ENCODE results near the gene CTNNA3. TPM values are rescaled to one million over a fixed set of nuclear protein-coding genes. Genes with fewer than 3 reads are reported as not detected.

The CTNNA3 gene
- total and polyA plus RNA-seq, 3 donors from 2014 or later, result 17.8 to 19.4 (median 18.3) TPM

DNA sequence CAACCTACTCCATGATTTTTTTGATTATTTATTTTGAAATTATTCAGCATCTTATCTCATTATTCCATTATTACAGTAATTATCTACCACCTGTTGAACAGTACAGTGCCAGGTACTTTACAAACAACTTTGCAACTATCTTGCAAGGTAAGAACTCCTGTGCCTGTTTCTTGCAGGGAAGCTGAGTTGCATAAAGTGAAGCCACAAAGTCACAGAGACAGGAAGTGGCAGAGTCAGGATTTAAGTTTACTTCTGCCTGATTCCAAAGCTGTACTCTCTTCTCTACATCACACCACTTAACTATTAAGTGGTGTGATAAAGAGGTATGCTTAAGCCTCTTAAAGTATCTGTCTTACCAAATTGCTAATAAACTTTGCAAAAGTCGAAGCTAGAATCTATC is 690.0 kb downstream of the CTNNA3 start:
- intact Hi-C loops (cut with DNase I; ENCODE audit: low total_unique reads), result no loop called here
- Histone ChIP-seq H3K27ac (no peak overlapping the region), H3K36me3 (ENCODE audit: low read depth, missing control alignments) (no peaks in the 10 kb centered on the region), H3K4me3 (no peak overlapping the region), H3K9me3 (no peaks in the 10 kb centered on the region), H3K27me3 (no peaks in the 10 kb centered on the region), H3K4me1 (no peaks in the 10 kb centered on the region)
- WGBS, 2 donors, result 94 to 100% methylated on average over 1 of the region's 1 CpG
- DNase-seq, result no peak
- TF ChIP-seq POLR2A (IDR thresholded peaks at IDR 0.05), result no peak
- TF ChIP-seq, protein P1, sequence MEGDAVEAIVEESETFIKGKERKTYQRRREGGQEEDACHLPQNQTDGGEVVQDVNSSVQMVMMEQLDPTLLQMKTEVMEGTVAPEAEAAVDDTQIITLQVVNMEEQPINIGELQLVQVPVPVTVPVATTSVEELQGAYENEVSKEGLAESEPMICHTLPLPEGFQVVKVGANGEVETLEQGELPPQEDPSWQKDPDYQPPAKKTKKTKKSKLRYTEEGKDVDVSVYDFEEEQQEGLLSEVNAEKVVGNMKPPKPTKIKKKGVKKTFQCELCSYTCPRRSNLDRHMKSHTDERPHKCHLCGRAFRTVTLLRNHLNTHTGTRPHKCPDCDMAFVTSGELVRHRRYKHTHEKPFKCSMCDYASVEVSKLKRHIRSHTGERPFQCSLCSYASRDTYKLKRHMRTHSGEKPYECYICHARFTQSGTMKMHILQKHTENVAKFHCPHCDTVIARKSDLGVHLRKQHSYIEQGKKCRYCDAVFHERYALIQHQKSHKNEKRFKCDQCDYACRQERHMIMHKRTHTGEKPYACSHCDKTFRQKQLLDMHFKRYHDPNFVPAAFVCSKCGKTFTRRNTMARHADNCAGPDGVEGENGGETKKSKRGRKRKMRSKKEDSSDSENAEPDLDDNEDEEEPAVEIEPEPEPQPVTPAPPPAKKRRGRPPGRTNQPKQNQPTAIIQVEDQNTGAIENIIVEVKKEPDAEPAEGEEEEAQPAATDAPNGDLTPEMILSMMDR (IDR thresholded peaks at IDR 0.05), result no peak

DNA sequence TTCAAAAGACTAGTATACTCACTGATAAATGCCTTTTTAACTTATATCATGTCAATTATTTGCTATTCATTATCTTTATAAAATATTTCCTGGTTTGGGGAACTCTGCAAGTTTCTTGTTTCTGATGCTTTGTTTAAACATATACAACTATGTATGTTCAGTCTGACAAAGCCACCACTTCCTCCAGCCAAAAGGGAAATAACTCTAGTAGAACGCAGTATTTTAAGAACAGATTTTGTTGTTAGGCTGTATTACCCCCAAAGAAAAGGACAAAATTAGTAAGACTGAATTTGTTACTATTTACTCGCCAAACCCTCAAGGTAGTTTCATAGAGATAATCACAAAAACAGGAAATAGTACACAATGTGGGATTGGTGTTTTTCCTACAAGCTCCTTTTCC is 691.3 kb downstream of the CTNNA3 start:
- Histone ChIP-seq H3K4me3 (no peak overlapping the region), H3K4me1 (no peaks in the 10 kb centered on the region), H3K27me3 (no peaks in the 10 kb centered on the region), H3K36me3 (ENCODE audit: low read depth, missing control alignments) (no peaks in the 10 kb centered on the region), H3K9me3 (no peaks in the 10 kb centered on the region), H3K27ac (no peak overlapping the region)
- TF ChIP-seq, protein P1 (IDR thresholded peaks at IDR 0.05), result no peak
- no peak for TF ChIP-seq POLR2A (IDR thresholded peaks at IDR 0.05)
- intact Hi-C loops (cut with DNase I; ENCODE audit: low total_unique reads), result no loop called here
- DNase-seq, result no peak
- WGBS, 2 donors, result 79 to 83% methylated on average over 2 of the region's 2 CpGs

DNA sequence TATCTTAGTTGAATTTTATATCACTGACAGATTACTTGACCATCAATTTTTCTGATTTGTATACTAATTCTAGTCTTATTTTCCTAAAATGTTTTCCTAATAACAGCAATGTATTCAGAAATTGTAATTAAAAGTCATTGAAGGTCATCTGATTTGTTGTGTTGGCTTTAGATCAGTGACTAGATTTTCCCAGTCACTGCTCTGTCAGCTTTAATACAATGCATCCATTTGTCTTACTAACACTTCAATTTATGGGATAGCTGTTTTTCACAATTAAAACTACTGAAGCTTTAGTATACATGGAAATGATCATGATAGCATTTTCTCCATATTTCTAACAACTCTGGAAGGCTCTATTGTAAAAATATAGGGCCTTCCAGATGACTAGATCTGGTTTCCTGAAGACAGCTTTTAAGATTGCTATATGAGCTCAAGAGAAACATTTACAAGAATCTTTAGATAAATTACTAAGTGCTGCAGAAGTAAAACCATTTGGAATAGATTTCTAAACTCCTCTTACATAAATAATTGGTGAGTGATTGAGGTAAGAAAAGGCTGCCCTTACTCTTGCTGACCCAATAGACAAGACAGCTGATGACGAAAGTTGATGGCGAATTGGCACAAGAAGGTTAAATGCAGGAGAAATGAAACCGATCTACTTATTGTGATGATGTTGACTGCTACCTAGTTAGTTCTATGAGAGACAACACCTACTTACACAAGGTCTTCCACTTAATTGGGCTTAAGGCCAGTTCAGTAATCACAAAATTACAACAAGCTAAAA is 696.0 kb downstream of the CTNNA3 start:
- 84 to 93% methylated on average over 3 of the region's 3 CpGs for WGBS, 2 donors
- H3K4me1 ChIP-seq, result no peaks in the 10 kb centered on the region
- no peak for TF ChIP-seq POLR2A (IDR thresholded peaks at IDR 0.05)
- TF ChIP-seq, protein P1 (IDR thresholded peaks at IDR 0.05), result no peak
- no peaks in the 10 kb centered on the region for H3K9me3 ChIP-seq
- no peaks in the 10 kb centered on the region for H3K36me3 ChIP-seq (ENCODE audit: low read depth, missing control alignments)
- H3K27ac ChIP-seq, result no peak overlapping the region
- no peaks in the 10 kb centered on the region for H3K27me3 ChIP-seq
- H3K4me3 ChIP-seq, result no peak overlapping the region
- intact Hi-C loops (cut with DNase I; ENCODE audit: low total_unique reads), result no loop called here
- no peak for DNase-seq

DNA sequence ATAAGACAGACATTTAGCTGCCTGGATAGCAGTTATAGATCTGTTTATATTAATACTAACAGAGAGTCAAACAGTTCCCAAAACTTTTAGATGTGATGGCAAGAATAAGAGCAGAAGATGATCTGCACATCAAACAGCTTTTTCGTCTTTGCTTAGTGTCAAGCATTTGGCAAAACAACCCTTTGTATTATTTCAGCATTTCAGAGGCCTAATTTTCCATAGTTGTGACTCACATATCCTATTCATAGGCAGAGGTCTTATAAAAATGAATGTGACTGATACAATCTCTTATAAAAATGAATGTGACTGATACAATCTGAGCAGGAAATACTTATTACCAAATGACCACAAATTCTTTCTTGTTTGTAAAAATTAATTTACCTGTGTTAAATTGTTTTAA is 699.0 kb downstream of the CTNNA3 start:
- no peak overlapping the region for H3K4me3 ChIP-seq
- H3K4me1 ChIP-seq, result no peaks in the 10 kb centered on the region
- intact Hi-C loops (cut with DNase I; ENCODE audit: low total_unique reads), result no loop called here
- DNase-seq, result no peak
- no peak for TF ChIP-seq POLR2A (IDR thresholded peaks at IDR 0.05)
- TF ChIP-seq, protein P1 (IDR thresholded peaks at IDR 0.05), result no peak
- no peaks in the 10 kb centered on the region for H3K36me3 ChIP-seq (ENCODE audit: low read depth, missing control alignments)
- H3K9me3 ChIP-seq, result no peaks in the 10 kb centered on the region
- WGBS, 2 donors, result 59 to 68% methylated on average over 1 of the region's 1 CpG
- no peak overlapping the region for H3K27ac ChIP-seq
- no peaks in the 10 kb centered on the region for H3K27me3 ChIP-seq

All from testis (tissue), 3 donors.